WTC11 (cell line): ENCODE results near the gene GAL3ST3. TPM values are rescaled to one million over a fixed set of nuclear protein-coding genes. Genes with fewer than 3 reads are reported as not detected.

Experiments
- ATAC-seq: fragments of 200-7000 bp; cut with Tn5 transposase; 2 replicates; pipeline ENCODE4 v1.10.0; 2021; ENCODE audit warnings: mild to moderate bottlenecking, moderate library complexity
- CTCF ChIA-PET: fragments of 300-600 bp; sonication (Branson Sonifier 250); formaldehyde crosslinking; loops from one replicate; lab custom pipeline; 2021; ENCODE audit warnings: antibody characterized with exemption; lab: Charles Lee
- POLR2A ChIA-PET: fragments of 350-600 bp; sonication (Branson Sonifier 250); formaldehyde crosslinking; loops from one replicate; lab custom pipeline; 2021; ENCODE audit warnings: antibody characterized with exemption; lab: Charles Lee
- DNase-seq: peaks from one replicate; pipeline ENCODE4 v3.0.0; 2021; ENCODE audit warnings: low spot score
- H3K27ac Mint-ChIP-seq: 2 replicates; pipeline ENCODE4 v1.8.0; 2021; ENCODE audit warnings: mixed read lengths
- H3K27me3 Mint-ChIP-seq: 2 replicates; pipeline ENCODE4 v1.8.0; 2021; ENCODE audit warnings: low read depth, mild to moderate bottlenecking, moderate library complexity, mixed read lengths
- H3K36me3 Mint-ChIP-seq: 2 replicates; pipeline ENCODE4 v1.8.0; 2021; ENCODE audit warnings: mixed read lengths
- H3K4me1 Mint-ChIP-seq: 2 replicates; pipeline ENCODE4 v1.8.0; 2022; ENCODE audit warnings: mixed read lengths
- H3K4me3 Mint-ChIP-seq: 2 replicates; pipeline ENCODE4 v1.8.0; 2021; ENCODE audit warnings: mild to moderate bottlenecking, moderate library complexity, mixed read lengths
- H3K9me3 Mint-ChIP-seq: 2 replicates; pipeline ENCODE4 v1.8.0; 2021; ENCODE audit warnings: mixed read lengths
- ARID4B ChIP-seq: sonication (generic); formaldehyde crosslinking; IDR thresholded peaks from 2 replicates; pipeline ENCODE4 v1.8.0; 2023; ENCODE audit warnings: missing genetic modification reagents, mild to moderate bottlenecking, borderline replicate concordance
- ATF6 ChIP-seq: sonication (generic); formaldehyde crosslinking; IDR thresholded peaks from 2 replicates; pipeline ENCODE4 v1.8.1; 2023; ENCODE audit warnings: mild to moderate bottlenecking, missing genetic modification reagents
- CDX4 ChIP-seq: fragments of 250-450 bp; sonication (Bioruptor Pico); IDR thresholded peaks from 2 replicates; pipeline ENCODE4 v1.9.0; 2021; ENCODE audit warnings: moderate library complexity, mild to moderate bottlenecking, inconsistent platforms, borderline replicate concordance
- ETV6 ChIP-seq: sonication (generic); formaldehyde crosslinking; IDR thresholded peaks from 2 replicates; pipeline ENCODE4 v1.8.1; 2022; ENCODE audit warnings: mild to moderate bottlenecking, missing genetic modification reagents
- FOXJ3 ChIP-seq: sonication (generic); formaldehyde crosslinking; IDR thresholded peaks from 2 replicates; pipeline ENCODE4 v1.9.0; 2021; ENCODE audit warnings: missing genetic modification reagents, mild to moderate bottlenecking, borderline replicate concordance
- FOXP1 ChIP-seq: sonication (generic); formaldehyde crosslinking; IDR thresholded peaks from 2 replicates; pipeline ENCODE4 v1.8.0; 2022; ENCODE audit warnings: missing genetic modification reagents, mild to moderate bottlenecking, moderate library complexity, borderline replicate concordance
- FOXP4 ChIP-seq: sonication (generic); formaldehyde crosslinking; IDR thresholded peaks from 2 replicates; pipeline ENCODE4 v1.8.0; 2022; ENCODE audit warnings: mild to moderate bottlenecking, missing genetic modification reagents
- IRF2 ChIP-seq: sonication (generic); formaldehyde crosslinking; IDR thresholded peaks from 2 replicates; pipeline ENCODE4 v1.8.0; 2022; ENCODE audit warnings: low read depth, missing genetic modification reagents, borderline replicate concordance
- MAX ChIP-seq: sonication (generic); formaldehyde crosslinking; IDR thresholded peaks from 2 replicates; pipeline ENCODE4 v1.8.0; 2022; ENCODE audit warnings: mild to moderate bottlenecking, missing genetic modification reagents
- MXD4 ChIP-seq: fragments of 250-450 bp; sonication (Bioruptor Pico); IDR thresholded peaks from 2 replicates; pipeline ENCODE4 v1.8.0; 2021; ENCODE audit warnings: mild to moderate bottlenecking, moderate library complexity, borderline replicate concordance
- NFATC4 ChIP-seq: fragments of 250-450 bp; sonication (Bioruptor Pico); IDR thresholded peaks from 2 replicates; pipeline ENCODE4 v1.9.0; 2021; ENCODE audit warnings: mild to moderate bottlenecking
- PRRX2 ChIP-seq: fragments of 250-450 bp; sonication (Bioruptor Pico); IDR thresholded peaks from 2 replicates; pipeline ENCODE4 v1.8.0; 2021; ENCODE audit warnings: mild to moderate bottlenecking
- SMAD3 ChIP-seq: sonication (generic); formaldehyde crosslinking; IDR thresholded peaks from 2 replicates; pipeline ENCODE4 v1.8.0; 2022; ENCODE audit warnings: missing genetic modification reagents, mild to moderate bottlenecking, borderline replicate concordance
- SOX15 ChIP-seq: fragments of 250-450 bp; sonication (Bioruptor Pico); IDR thresholded peaks from 2 replicates; pipeline ENCODE4 v1.9.0; 2021; ENCODE audit warnings: mild to moderate bottlenecking
- TCF7 ChIP-seq: sonication (generic); formaldehyde crosslinking; IDR thresholded peaks from 2 replicates; pipeline ENCODE4 v1.8.0; 2022; ENCODE audit warnings: mild to moderate bottlenecking, low read depth, missing genetic modification reagents, moderate library complexity
- USF1 ChIP-seq: sonication (generic); formaldehyde crosslinking; IDR thresholded peaks from 2 replicates; pipeline ENCODE4 v1.8.0; 2022; ENCODE audit warnings: mild to moderate bottlenecking, missing genetic modification reagents
- ZBTB43 ChIP-seq: sonication (generic); formaldehyde crosslinking; IDR thresholded peaks from 2 replicates; pipeline ENCODE4 v1.8.1; 2023; ENCODE audit warnings: mild to moderate bottlenecking, missing genetic modification reagents
- ZNF138 ChIP-seq: sonication (generic); formaldehyde crosslinking; conservative IDR thresholded peaks from 2 replicates; pipeline ENCODE4 v1.8.1; 2022; ENCODE audit warnings: mild to moderate bottlenecking, moderate library complexity, missing genetic modification reagents
- ZNF671 ChIP-seq: fragments of 250-450 bp; sonication (Bioruptor Pico); IDR thresholded peaks from 2 replicates; pipeline ENCODE4 v1.8.0; 2021; ENCODE audit warnings: mild to moderate bottlenecking
- ZSCAN18 ChIP-seq: fragments of 250-450 bp; sonication (Bioruptor Pico); IDR thresholded peaks from 2 replicates; pipeline ENCODE4 v2.1.2; 2022; ENCODE audit warnings: mild to moderate bottlenecking, moderate library complexity
- total RNA-seq: library from RNA; stranded (reverse); gene quantifications from 3 replicates; pipeline ENCODE4 v1.2.3, GENCODE V29; 2021

The GAL3ST3 gene
- total RNA-seq, 1 experiment from 2014 or later: 21.3 TPM

- H3K36me3 Mint-ChIP-seq: peaks cover 42% of the 10 kb centered on the region
- no peak for ATAC-seq
- no peaks in the 10 kb centered on the region for H3K9me3 Mint-ChIP-seq
- POLR2A ChIA-PET: no interaction called here
- no peaks in the 10 kb centered on the region for H3K27me3 Mint-ChIP-seq
- no peak overlapping the region for H3K27ac Mint-ChIP-seq
- peaks cover 4% of the 10 kb centered on the region for H3K4me1 Mint-ChIP-seq
- no peak overlapping the region for H3K4me3 Mint-ChIP-seq
- TF ChIP-seq ARID4B (no peak), ZSCAN18 (no peak), MAX (CRISPR knock-in tag) (no peak), USF1 (CRISPR knock-in tag) (no peak), PRRX2 (no peak), NFATC4 (CRISPR knock-in tag) (no peak), SMAD3 (no peak), CDX4 (CRISPR knock-in tag) (no peak), ZNF671 (CRISPR knock-in tag) (no peak), TCF7 (CRISPR knock-in tag) (no peak)
- no peak for DNase-seq
- CTCF ChIA-PET: no interaction called here
Measured at GRCh38 chr11:65997286-65997685, 51.7 kb downstream of the GAL3ST3 start.

GRCh38 chr11:65992056-65992455 is 56.9 kb downstream of the GAL3ST3 start:
- DNase-seq (no peak), ATAC-seq (no peak)
- POLR2A ChIA-PET: no interaction called here
- Mint-ChIP-seq H3K27ac (no peak overlapping the region), H3K4me3 (no peak overlapping the region), H3K4me1 (no peaks in the 10 kb centered on the region), H3K36me3 (peaks cover 4% of the 10 kb centered on the region; the same call in 1 of the 2 replicates), H3K9me3 (no peaks in the 10 kb centered on the region), H3K27me3 (no peaks in the 10 kb centered on the region)
- CTCF ChIA-PET: interaction anchor here (1.1 to 2.3 kb wide), 4 partner anchors 11 to 212 kb away, joined by 4 to 8 read pairs (median 6); no protein-coding TSS in a partner anchor
- TF ChIP-seq MXD4: no peak
- TF ChIP-seq IRF2 (CRISPR knock-in tag): no peak
- no peak for TF ChIP-seq ZBTB43
- no peak for TF ChIP-seq ZSCAN18
- no peak for TF ChIP-seq ATF6
- no peak for TF ChIP-seq FOXJ3
- TF ChIP-seq ZNF138: no peak
- no peak for TF ChIP-seq ETV6 (CRISPR knock-in tag)
- no peak for TF ChIP-seq SOX15 (CRISPR knock-in tag)
- TF ChIP-seq FOXP4 (CRISPR knock-in tag): no peak
- no peak for TF ChIP-seq CDX4 (CRISPR knock-in tag)
- TF ChIP-seq FOXP1 (CRISPR knock-in tag): no peak
